ENCODE data around the gene OSM. TPM values are rescaled to one million over a fixed set of nuclear protein-coding genes. Genes with fewer than 3 reads are reported as not detected.

Gene OSM
- total RNA-seq (2022; extraction: Qiagen RNA extraction), result not detected in 5 replicates

DNA sequence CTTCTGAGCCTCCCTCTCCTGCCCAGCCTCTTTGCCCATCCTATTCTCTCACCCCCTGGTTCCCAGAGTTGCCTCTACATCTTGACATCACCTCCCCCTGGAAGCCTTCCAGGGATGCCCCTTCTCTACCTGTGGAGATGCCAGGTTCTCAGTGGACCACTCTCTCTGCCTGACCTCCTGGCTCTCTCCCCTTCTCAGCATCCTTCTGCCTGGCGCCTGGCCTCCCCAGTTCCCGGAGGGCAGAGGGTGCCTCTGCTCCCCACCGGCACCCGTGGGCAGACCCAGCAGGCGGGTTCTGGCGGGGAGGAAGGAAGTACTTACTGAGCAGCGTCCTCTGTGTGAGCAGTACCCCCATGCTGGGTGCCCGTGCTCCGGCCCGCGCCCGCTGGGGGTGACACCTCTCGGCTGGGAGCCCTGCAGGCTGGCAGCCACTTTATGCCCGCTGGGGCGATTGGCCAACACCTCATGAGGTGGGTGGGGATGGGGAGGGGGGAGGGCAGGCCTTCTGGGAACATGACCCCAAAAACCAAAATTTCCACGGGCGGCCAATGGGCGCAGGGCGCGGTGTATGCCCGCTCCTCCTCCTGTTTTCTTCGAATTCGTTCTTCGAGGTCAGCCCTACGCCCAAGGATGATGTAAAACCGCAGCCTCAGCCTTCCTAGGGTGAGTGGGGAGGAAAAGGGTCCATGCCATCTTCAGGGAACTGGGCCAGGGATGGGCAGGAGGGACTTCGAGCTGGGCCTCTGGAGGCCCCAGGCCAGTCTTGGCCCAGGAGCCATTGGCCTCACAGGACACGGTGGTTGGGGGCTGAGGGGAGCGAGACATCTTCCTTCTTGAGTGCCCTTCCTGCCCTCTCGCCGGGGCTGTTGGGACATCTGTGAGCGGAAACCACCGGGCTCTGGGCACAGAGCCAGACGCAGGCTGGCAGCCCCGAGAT is at the start of gene OSM:
Gene OSM, minus strand, starts transcription at position 407 of the 937 bp plus-strand sequence. Its CDS starts 52 bp downstream, at position 355.

DNA sequence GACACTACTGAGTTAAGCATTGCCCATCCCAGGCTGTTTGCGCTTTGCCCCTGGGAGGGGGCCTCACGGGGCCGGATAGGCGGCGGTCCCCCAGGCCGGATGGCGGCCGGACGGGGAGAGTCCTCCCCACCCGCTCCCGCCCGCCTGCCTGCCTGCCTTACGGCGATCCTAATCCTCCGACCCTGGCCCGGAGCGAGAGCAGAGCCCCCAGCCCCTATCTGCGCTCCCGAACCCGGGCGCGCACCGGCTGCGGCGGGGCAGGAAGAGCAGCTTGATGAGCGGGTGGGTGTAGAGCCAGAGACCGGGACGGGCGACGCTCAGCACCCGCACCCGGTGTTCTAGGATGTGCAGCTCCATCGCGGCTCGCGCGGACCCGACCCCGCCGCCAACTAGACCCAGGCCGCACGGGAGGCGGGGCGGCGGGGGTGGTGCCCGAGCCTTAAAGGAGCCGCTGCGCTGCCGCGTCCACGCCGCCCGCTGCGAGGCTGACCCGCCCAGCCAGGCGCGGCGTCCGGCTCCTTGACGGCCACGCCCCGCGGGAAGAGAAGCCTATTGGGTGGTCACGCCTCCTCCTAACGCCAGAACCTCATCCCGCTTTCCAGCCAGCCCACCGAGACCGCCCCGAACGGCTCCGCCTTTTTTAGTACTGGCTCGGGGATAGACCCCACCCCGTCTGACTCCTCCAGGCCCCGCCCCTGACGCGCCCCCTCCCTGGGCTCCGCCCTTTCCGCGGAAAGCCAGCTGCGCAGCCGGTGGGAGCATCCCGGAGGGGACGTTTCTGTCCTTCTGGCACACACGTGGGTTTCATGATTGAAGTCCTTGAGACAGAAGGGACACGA is 22.7 kb upstream of the OSM start, which contains the start of gene CASTOR1:
Gene CASTOR1, minus strand, starts transcription at position 365 of the 839 bp plus-strand sequence. Its CDS starts 8 bp downstream, at position 357.

DNA sequence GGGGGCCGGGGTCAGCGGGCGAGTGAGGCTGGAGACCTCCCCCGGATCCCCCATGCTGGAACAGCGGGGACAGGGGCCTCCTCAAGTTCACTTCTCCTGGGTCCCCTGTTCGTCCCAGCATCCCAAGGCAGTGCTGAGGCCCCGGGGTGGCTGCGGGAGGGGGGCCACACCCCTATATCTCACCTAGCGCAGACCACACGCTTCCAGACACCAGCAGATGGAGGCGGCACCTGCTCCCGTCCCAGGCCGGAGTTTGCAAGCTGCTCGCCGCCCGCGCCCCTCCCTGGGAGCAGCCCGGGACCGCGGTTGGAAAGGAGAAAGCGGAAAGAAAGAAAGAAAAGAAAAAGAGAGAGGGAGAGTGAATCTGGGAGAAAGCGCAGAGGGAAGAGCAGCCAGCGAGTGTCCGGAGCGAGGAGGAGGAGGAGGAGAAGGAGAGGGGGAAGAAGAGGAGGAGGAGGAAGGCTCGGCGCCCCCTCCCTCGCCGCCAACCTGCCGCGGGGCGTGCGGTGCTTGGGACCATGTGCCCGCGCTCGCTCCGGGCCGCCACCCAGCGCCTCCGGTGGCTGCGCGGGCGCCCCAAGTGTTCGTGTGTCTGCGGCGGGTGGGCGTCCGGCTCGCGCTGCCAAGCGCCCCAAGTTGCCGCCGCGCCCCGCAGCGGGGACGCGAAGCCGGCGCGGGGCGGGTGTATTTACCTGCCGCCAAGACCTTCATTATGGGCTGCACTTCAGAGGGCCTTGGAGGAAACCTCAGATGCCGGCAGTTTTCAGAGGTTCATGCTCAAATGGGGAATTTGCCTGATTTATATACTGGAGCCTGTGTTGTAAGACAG is 20.5 kb downstream of the OSM start, which contains the start of gene LIF:
Gene LIF, minus strand, starts transcription at position 775 of the 829 bp plus-strand sequence. Its CDS starts 64 bp downstream, at position 711.

Other genes starting within 250 kb of the OSM start
- not detected in 5 replicates for gene HORMAD2, start 186.4 kb downstream of the OSM start, total RNA-seq (2022; extraction: Qiagen RNA extraction)
- 21.0 to 32.4 TPM (median 28.2 TPM) in 5 replicates for gene LIF, start 20.1 kb downstream of the OSM start, total RNA-seq (2022; extraction: Qiagen RNA extraction)
- 3.1 to 9.0 TPM (median 6.6 TPM) in 5 replicates for gene CASTOR1, start 22.7 kb upstream of the OSM start, total RNA-seq (2022; extraction: Qiagen RNA extraction)
- 8.7 to 10.6 TPM (median 9.7 TPM) in 5 replicates for gene TBC1D10A, start 60.1 kb upstream of the OSM start, total RNA-seq (2022; extraction: Qiagen RNA extraction)
- 36.4 to 69.1 TPM (median 61.6 TPM) in 5 replicates for gene SF3A1, start 90.0 kb upstream of the OSM start, total RNA-seq (2022; extraction: Qiagen RNA extraction)
- 2.6 to 3.2 TPM (median 2.9 TPM) in 5 replicates for gene CCDC157, start 90.2 kb upstream of the OSM start, total RNA-seq (2022; extraction: Qiagen RNA extraction)
- 15.7 to 23.4 TPM (median 20.2 TPM) in 5 replicates for gene RNF215, start 120.6 kb upstream of the OSM start, total RNA-seq (2022; extraction: Qiagen RNA extraction)
- gene SEC14L2, start 130.2 kb upstream of the OSM start, total RNA-seq (2022; extraction: Qiagen RNA extraction), result 68.1 to 112 TPM (median 83.1 TPM) in 5 replicates
- 65.6 to 72.5 TPM (median 68.0 TPM) in 5 replicates for gene MTFP1, start 158.9 kb upstream of the OSM start, total RNA-seq (2022; extraction: Qiagen RNA extraction)
- gene SEC14L3, start 205.2 kb upstream of the OSM start, total RNA-seq (2022; extraction: Qiagen RNA extraction), result not detected in 5 replicates
- 4.4 to 5.8 TPM (median 4.9 TPM) in 5 replicates for gene SEC14L4, start 238.8 kb upstream of the OSM start, total RNA-seq (2022; extraction: Qiagen RNA extraction)